Breast epithelium (tissue), 4 donors: ENCODE data around the gene COMT. TPM values are rescaled to one million over a fixed set of nuclear protein-coding genes. Genes with fewer than 3 reads are reported as not detected.

Experiments
- DNase-seq, 2 donors: peaks; one replicate each; pipeline ENCODE4 v3.0.0-alpha.2; 2019; ENCODE audit warnings: low spot score in 2 of 2
- H3K27ac ChIP-seq, 2 donors: fragments of 200-600 bp; sonication (generic) in 1 of 2; one replicate each; pipeline ENCODE4 v1.5.1; 2016 to 2019; ENCODE audit warnings: mild to moderate bottlenecking in 1 of 2
- H3K27me3 ChIP-seq, 2 donors: fragments of 200-600 bp; sonication (generic) in 1 of 2; one replicate each; pipeline versions ENCODE4 v1.5.1 to v1.6.0; 2017 to 2019; ENCODE audit warnings: control low read depth in 1 of 2, mild to moderate bottlenecking in 1 of 2
- H3K36me3 ChIP-seq: fragments of 200-600 bp; one replicate; pipeline ENCODE4 v1.5.1; 2019
- H3K4me1 ChIP-seq, 2 donors: fragments of 200-600 bp; sonication (generic); one replicate each; pipeline ENCODE4 v1.5.1; 2016 to 2019; ENCODE audit warnings: control low read depth in 1 of 2
- H3K4me3 ChIP-seq, 3 donors: fragments of 200-600 bp; sonication (generic); 1 replicate in 2 of 3; 2 replicates in 1 of 3; pipeline ENCODE4 v1.5.1; 2016 to 2019; ENCODE audit warnings: mild to moderate bottlenecking in 3 of 3, moderate library complexity in 2 of 3
- H3K9me3 ChIP-seq, 2 donors: fragments of 200-600 bp; sonication (generic) in 1 of 2; one replicate each; pipeline ENCODE4 v1.5.1; 2016 to 2019; ENCODE audit warnings: control low read depth in 1 of 2
- POLR2A ChIP-seq: fragments of 450-650 bp; IDR thresholded peaks from one replicate; pipeline ENCODE4 v1.6.1; 2016; ENCODE audit warnings: antibody characterized with exemption, mild to moderate bottlenecking, moderate library complexity
- POLR2AphosphoS5 ChIP-seq, 3 donors: sonication (generic); formaldehyde crosslinking; IDR thresholded peaks; one replicate each; pipeline ENCODE4 v1.6.1; 2017; ENCODE audit warnings: antibody characterized with exemption in 3 of 3
- intact Hi-C: fragments of 100-400 bp; cut with DNase I; formaldehyde crosslinking; loops from one replicate; pipeline ENCODE4 v1.15.1; 2023; ENCODE audit warnings: low total_unique reads
- total RNA-seq, 3 donors: library from RNA; depleted of rRNA; stranded (reverse); fragments of >200 nt; gene quantifications; one replicate each; pipeline ENCODE4 v1.1.0, GENCODE V29; 2016
- TF ChIP-seq, protein P1 (sequence below), 3 donors: fragments of 450-650 bp; IDR thresholded peaks; one replicate each; pipeline ENCODE4 v1.5.1; 2016 to 2017; ENCODE audit warnings: antibody characterized with exemption in 3 of 3, mild to moderate bottlenecking in 3 of 3, moderate library complexity in 3 of 3

COMT gene
- total RNA-seq, 3 donors from 2014 or later: 136 to 198 (median 196) TPM

GRCh38 chr22:19913337-19913936, 28.1 kb upstream of the COMT start:
- intact Hi-C loops: no loop called here
- no peaks in the 10 kb centered on the region for H3K4me1 ChIP-seq
- no peaks in the 10 kb centered on the region for H3K9me3 ChIP-seq
- no peak for DNase-seq
- no peak overlapping the region for H3K4me3 ChIP-seq
- TF ChIP-seq, protein P1, sequence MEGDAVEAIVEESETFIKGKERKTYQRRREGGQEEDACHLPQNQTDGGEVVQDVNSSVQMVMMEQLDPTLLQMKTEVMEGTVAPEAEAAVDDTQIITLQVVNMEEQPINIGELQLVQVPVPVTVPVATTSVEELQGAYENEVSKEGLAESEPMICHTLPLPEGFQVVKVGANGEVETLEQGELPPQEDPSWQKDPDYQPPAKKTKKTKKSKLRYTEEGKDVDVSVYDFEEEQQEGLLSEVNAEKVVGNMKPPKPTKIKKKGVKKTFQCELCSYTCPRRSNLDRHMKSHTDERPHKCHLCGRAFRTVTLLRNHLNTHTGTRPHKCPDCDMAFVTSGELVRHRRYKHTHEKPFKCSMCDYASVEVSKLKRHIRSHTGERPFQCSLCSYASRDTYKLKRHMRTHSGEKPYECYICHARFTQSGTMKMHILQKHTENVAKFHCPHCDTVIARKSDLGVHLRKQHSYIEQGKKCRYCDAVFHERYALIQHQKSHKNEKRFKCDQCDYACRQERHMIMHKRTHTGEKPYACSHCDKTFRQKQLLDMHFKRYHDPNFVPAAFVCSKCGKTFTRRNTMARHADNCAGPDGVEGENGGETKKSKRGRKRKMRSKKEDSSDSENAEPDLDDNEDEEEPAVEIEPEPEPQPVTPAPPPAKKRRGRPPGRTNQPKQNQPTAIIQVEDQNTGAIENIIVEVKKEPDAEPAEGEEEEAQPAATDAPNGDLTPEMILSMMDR (IDR thresholded peaks at IDR 0.05): no peak
- TF ChIP-seq POLR2AphosphoS5 (IDR thresholded peaks at IDR 0.05): no peak
- TF ChIP-seq POLR2A: no peak
- H3K27ac ChIP-seq: no peak overlapping the region
- H3K36me3 ChIP-seq: no peaks in the 10 kb centered on the region
- no peaks in the 10 kb centered on the region for H3K27me3 ChIP-seq

GRCh38 chr22:19914201-19914943, 27.2 kb upstream of the COMT start:
- Histone ChIP-seq H3K27ac (no peak overlapping the region), H3K4me1 (no peaks in the 10 kb centered on the region), H3K36me3 (no peaks in the 10 kb centered on the region), H3K9me3 (no peaks in the 10 kb centered on the region), H3K27me3 (no peaks in the 10 kb centered on the region), H3K4me3 (no peak overlapping the region)
- no peak for DNase-seq
- intact Hi-C loops: loop anchor here (1.0 kb wide), 1 partner anchor 22 kb away; no protein-coding TSS in a partner anchor
- TF ChIP-seq POLR2AphosphoS5 (IDR thresholded peaks at IDR 0.05) (no peak), POLR2A (no peak)
- TF ChIP-seq, protein P1 (IDR thresholded peaks at IDR 0.05): no peak

- no peaks in the 10 kb centered on the region for H3K36me3 ChIP-seq
- no peak overlapping the region for H3K27ac ChIP-seq
- no peaks in the 10 kb centered on the region for H3K27me3 ChIP-seq
- TF ChIP-seq POLR2A (no peak), POLR2AphosphoS5 (IDR thresholded peaks at IDR 0.05) (no peak)
- TF ChIP-seq, protein P1 (IDR thresholded peaks at IDR 0.05): no peak
- DNase-seq: no peak
- intact Hi-C loops: loop anchor here (5.0 kb wide), 1 partner anchor 183 kb away; no protein-coding TSS in a partner anchor
- H3K4me1 ChIP-seq: no peaks in the 10 kb centered on the region
- H3K9me3 ChIP-seq: no peaks in the 10 kb centered on the region
- no peak overlapping the region for H3K4me3 ChIP-seq
Measured at GRCh38 chr22:19915287-19915954, 26.2 kb upstream of the COMT start.

DNA sequence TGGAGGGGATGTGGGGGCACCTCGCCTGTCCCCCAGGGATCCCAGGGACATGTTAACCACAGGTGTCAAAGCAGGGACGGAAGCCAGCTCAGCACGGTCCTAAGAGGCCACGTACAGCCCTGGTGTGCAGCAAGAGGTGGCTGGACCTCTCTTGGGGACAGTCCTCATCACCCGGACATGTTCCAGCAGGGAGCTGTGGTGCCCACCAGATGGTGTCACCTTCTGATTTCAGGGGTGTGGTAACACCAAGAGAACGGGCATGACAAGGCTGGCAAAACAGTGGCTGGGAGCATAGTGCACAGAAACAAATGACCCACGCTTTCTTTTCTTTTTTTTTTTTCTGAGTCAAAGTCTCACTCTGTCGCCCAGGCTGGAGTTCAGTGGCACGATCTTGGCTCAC, 25.6 kb upstream of the COMT start:
- no peak overlapping the region for H3K4me3 ChIP-seq
- no peaks in the 10 kb centered on the region for H3K36me3 ChIP-seq
- H3K27ac ChIP-seq: no peak overlapping the region
- no peaks in the 10 kb centered on the region for H3K27me3 ChIP-seq
- no peak for DNase-seq
- H3K9me3 ChIP-seq: no peaks in the 10 kb centered on the region
- intact Hi-C loops: loop anchor here (5.0 kb wide), 1 partner anchor 184 kb away; no protein-coding TSS in a partner anchor
- H3K4me1 ChIP-seq: no peaks in the 10 kb centered on the region
- TF ChIP-seq, protein P1 (IDR thresholded peaks at IDR 0.05): no peak
- TF ChIP-seq POLR2AphosphoS5 (IDR thresholded peaks at IDR 0.05) (no peak), POLR2A (no peak)
